Measurements from ENCODE around the gene SLC38A3.
A peak's percentile ranks its signal among the peaks of the same experiment; 100 is the strongest.
"Not testable (repeated sequence)": the region's sequence is repeated elsewhere in the genome, so short reads cannot be mapped to it uniquely, and the experiment has no call there.

SLC38A3 gene

GRCh38 chr3:50192689-50193141 lies 12.4 kb upstream of the SLC38A3 start:
- DNase-seq: peak; percentile 37

- DNase-seq: no peak
Observed at GRCh38 chr3:50193286-50193685, 11.8 kb upstream of the SLC38A3 start.

DNA sequence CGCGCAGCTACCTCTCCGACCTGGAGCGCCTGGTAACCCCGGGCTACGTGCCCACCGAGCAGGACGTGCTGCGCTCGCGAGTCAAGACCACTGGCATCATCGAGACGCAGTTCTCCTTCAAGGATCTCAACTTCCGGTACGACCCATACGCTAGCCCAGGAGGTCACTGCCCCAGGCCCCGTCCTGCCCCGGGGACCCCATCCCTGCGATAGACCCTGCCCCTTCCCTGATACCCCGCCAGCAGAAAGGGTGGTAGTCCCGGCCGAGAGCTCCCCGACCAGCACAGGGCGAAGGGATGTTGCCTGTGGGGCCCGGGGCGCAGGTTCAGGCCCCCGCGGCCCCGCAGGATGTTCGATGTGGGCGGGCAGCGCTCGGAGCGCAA lies 11.3 kb upstream of the SLC38A3 start:
- DNase-seq: no peak

DNA sequence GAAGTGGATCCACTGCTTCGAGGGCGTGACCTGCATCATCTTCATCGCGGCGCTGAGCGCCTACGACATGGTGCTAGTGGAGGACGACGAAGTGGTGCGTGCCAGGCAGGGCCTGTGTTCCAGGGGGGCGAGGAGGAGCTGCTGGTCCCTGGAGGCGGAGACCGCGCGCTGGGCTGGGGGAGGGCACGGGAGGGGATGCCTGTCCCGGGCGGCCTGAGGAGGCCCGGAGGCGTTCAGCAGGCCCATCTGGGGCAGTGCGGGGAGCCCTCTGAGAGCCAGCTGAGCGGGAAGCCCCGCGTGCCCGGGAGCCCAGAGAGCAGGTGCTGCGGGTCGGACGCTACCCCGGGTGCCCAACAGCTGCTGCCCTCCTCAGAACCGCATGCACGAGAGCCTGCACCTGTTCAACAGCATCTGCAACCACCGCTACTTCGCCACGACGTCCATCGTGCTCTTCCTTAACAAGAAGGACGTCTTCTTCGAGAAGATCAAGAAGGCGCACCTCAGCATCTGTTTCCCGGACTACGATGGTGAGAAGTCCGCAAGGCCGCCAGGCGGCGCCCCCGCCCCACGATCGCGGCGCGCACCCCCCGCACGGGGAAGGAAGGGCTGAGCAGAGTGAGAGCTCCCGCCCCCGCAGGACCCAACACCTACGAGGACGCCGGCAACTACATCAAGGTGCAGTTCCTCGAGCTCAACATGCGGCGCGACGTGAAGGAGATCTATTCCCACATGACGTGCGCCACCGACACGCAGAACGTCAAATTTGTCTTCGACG lies 10.8 kb upstream of the SLC38A3 start:
- peak; percentile 43 for DNase-seq

DNA sequence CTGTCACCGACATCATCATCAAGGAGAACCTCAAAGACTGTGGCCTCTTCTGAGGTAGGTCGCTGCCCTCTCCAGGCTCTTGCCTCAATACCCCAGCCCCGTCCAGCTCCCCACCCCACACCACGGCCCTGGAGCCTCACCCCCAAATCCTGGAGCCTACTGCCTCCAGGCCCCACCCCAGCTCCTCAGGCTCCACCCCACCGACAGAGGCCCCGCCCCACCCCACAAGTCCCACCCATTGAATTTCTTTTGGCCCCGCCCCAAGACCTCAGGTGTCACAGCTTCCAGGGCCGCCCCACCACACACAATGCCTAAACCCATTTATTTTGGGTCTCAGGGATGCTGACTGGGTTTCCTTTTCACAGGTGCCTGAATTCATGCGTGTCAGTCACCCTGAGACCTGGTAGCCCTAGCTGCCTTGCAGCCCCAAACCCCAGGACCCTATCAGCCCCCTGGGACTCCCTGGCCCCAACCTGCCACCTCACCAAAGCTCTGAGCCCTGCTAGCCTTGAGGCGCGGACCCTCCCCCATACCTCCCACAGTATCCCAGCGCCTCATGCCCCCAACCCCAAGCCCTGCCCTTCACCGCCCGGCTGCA lies 10.1 kb upstream of the SLC38A3 start:
- DNase-seq: no peak

DNA sequence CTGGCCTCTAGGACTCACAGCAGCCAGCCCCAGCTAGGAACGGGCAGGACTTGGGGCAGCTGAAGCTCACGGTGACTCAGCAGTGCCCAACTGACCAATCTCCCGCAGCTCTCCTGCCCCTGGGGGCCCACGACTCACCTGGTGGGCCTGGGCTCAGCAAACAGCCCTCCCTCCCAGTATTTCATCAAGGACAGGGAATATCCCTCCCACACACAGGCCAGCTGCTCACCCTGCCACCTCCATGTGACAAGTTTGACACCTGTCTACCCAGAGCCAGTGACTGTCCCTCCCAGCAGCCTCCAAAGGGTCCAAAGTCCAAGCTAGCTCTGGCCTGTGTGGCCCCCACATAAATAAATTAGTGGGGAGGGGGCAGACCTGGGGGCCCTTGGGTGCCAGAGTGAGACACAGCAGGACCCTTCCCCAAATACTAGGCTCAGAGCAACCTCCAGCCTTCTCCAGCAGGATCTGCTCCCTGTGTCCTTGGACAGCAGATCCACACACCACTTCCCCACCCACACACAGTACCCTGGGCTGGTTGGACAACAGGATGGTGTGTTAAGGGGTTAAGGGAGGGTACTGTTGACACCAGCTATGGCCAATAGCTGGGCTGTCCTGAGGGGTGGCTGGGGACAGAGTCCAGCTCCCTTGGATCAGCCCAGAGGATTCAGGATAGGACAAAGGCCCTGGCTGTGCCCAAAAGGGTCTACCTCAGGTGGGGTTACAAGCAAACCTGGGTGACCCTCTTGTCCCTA lies 9.4 kb upstream of the SLC38A3 start:
- DNase-seq: no peak

DNA sequence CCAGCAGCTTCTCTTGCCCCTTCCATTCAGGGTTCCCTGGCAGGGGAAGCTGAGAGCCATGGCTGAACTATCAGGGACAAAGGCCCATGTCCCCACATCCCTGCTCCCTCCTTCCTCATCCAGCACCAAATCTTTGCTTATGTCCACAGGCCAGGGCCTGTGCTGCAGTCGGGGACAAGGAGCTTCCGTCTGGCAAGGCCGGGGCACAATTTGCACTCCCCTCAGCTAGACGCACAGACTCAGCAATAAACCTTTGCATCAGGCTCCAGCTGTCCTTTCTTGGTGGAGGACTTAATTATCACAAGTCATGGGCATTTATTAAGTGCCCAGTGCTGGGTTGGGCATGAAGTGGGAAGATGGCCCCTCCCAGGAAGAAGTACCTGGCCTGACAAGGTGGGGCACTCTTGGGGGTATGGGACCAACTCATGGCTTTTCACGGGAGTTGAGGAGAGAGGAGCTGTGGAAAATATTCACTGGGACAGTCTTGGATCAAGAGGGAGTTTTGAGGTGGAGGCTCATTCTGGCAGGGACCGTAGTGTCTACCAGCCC lies 8.7 kb upstream of the SLC38A3 start:
- no peak for DNase-seq

DNA sequence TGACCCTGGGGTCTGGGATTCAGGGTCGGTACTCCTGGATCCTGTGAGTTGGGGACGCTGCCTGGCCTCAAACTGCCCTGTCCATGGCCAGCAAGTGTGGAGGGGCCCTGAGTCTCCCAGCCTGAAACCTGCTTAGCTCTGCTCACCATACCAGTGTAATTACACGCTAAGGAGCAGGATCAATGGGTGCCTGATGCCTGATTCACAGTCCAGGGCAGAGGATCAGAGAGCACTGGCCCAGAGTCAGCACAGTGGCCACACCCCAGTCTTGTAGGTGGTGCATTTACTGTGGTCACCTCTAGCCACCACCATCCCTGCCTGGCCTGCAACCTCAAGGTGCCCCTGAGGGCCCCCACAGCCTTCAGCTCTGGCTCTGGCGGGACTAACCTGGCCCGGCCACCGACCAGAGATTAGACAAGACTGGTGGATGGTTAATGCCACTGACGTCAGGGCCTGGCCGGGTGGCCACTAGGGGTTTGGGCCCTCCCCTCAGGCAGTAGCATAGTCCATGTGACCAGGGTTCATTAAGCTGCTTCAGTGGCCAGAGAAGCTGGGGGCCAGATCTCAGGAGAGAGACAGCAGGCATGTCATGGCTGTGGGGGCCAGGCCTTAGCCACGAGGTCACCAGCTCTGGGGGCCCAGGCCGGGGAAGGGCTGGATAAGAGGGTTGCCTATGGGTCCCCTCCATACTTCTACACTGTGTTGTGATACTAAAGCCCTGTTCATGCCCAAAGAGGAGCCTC lies 3.3 kb upstream of the SLC38A3 start:
- no peak for DNase-seq

GRCh38 chr3:50202353-50203112 lies 2.5 kb upstream of the SLC38A3 start:
- no peak for DNase-seq

DNA sequence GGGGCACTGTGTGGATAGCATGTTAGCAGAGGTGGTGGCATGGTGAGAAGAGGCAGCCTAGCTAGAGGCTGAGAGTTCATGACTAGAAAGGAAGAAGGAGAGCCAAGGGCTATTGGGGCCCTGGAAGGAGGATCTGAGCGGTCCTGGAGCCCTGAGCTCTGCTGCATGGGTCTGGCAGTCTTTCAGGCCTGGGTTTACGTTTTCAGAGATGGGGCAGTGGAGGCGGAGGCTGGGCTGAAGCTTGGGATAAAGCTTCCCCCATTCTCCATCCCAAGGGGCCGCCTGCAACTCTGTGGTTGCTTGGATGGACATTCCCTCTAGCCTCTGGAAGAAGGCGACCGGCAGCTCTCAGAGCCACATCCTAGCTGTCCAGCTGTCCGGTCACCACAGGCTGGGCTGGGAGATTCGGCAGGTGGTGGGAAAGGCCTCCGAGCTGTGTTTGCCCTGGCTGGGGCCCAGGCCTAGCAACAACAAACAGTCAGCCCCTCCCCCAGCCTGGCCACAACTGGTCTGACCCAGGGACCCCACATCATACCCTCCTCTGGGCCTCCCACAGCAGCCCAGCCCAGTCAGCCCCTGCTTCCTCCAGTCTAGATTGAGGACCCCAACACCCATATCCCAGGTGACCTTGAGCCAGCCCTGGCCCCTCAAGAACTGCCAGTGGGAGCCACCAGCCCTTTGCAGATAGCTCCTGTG lies 1.8 kb upstream of the SLC38A3 start:
- no peak for DNase-seq

DNA sequence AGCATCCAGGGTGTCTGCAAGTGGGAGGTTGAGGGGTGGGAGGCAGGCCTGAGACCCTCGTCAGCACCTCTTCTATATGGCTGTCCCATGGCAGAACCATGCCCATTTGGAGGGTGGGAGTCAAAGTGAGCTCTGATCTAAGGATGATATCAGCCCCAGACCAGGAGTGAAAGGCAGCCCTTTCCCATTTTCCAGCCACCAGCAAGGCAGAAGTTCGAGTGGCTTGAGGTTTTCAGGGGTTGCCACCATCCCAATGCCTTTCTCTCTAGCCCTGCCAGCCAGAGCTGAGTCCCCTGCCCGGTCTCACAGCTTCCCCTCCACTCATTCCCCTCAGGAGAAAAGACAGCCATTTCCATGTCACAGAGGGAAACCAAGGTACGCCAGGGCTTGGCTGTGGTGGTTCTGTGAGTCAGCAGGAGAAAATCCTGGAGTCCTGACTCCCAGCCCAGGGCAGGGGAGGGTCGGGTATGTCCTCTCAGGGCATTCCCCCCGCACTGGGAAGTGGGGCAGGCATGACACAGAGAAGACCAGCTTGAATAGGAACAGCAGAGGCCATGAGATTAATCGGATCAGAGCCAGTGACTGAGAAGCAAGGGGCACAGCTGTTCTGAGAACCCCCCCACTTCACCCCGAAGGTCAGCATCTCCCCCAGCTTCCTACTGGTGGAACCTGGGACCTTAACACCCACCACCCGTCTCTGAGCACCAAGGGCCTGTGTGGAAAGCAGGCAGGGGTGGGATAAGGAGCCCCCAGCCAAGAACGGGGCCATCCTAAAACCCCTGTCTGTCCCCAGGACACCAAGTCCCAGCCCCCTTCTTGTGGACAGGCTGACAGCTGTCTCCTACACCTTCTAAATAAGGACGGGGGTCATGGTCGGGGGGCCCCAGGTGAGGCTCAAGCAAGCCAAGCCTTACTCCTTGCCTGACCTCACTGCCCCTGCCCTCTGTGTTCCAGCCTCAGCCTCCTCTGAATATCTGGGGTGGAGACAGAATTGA lies 965 bp upstream of the SLC38A3 start:
- no peak for DNase-seq

DNA sequence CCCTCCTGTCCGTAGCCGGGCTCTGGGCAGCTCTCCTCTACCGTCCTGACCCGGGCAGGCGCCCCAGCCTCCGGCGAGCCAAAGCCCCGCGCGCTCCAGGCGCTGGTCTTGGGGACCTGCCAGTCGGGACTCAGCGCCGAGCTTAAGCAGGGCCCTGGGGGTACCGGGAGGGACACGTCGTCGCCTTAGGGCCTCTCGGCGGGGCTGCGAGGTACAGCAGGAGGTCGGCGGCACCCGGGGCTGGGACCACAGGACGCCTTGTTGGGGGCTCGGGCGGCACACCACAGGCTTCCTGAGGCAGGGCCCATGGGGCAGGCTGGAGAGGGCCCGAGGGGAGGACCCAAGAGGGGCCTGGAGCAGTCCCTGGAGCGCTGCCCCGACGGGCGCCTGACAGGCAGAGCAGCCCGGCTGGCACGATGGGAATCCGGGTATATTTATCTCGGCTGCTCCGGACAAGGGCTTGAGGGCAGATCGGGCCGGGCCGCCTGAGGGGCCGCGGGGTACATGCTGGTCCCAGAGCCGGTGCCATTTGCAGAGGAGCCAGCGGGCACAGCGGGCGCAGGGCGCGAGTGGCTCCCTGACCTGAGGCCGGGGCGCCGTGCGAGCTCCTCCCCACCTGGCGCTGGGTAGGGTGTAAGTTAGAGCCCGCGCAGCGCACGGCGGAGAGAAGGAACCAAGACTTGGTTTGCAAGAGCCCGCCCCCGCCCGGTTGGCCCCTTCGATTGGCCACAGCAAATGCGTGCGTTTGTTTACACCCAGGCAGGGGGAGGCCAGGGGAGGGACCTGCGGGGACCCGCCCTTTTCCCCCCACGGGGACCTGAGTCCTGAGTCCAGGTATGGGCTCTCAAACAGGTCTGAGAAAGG lies 574 bp downstream of the SLC38A3 start:
- no peak for DNase-seq

GRCh38 chr3:50207359-50208042 lies 2.4 kb downstream of the SLC38A3 start:
- DNase-seq: no peak

DNA sequence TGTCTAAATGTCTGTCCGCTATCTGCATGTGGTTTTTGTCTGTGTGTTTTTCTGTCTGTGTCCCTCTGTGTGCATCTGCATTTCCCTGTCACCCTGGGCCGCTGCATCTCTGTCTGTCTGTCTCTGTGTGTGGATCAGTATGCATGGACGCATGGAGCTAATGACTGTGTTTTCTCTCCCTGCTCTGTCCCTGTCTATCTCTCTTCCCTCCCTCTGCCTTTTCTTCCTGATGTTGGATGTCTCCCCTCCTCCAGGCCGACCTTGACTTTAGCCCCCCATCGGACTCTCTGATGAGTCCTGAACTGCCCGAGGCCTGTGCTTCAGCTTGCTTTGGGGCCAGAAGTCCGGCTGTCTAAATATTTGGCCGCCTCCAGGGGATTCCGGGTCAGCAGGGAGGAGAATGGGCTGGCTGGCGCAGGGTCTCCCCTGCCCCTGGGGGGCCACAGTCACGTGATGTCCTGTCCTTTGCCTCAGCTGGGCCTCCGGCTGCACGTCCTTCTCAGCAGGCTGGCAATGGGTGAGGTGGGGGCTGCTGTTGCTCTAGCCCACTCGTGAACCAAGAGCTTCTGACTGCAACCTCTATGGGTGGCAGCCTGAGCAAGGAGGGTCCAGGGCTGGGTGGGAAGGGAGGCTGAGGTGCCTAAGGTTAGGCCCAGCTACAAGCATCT lies 3.7 kb downstream of the SLC38A3 start:
- no peak for DNase-seq

DNA sequence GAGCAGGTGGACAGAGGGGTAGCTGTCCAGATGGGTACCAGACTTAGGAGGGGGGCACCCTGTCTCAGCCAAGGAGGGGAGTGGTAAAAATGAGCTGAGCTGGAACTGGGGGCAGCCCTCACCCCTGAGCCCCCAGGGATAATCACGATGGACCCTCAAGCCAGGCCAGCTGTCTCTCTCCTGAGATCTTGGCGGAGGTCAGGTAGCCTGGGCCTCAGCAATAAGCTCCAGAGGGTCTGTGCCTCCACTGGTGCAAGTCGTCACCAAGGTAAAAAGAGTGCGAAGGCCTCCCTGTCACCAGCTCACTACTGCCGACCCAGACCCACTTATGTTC lies 5.1 kb downstream of the SLC38A3 start:
- DNase-seq: no peak

DNA sequence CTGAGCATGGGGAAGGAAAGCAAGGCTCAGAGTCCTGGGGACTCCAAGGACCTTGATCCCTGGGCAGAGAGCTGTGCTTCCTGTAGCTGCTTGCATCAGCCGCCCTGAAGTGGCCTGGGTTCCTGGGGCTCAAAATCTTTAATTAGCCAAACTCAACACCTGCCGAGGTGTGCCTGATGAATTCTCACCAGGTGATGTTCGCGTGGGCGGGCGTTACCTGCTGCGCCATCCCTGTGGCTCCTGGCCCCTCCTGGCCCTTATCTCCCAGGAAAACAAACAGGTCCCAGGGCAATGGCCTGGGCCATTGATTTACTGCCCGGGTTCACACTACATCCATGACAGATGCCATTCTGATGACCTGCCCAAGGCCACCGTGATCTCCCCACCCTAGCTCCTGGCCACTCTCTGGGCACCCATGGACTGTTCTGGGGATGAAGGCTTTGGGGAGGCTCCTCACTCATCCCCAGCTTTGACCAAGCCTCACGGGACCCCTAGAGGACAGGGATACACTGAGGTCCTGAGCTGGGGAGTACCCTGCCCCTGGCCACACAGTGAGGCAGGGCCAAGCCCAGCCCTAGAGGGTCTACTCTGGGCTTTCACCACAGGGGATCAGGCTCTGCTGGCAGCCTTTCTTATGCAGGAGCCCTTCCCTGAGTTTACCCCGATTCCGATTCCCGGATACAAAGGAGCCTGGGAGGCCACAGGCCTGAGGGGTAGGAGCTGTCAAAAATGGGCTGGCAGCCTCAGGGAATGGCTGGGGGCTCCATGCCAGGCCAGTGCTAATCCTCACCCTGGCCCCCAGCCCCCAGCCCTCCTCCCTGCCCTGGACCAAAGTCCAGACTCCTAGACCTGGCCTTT lies 5.7 kb downstream of the SLC38A3 start:
- DNase-seq: no peak

DNA sequence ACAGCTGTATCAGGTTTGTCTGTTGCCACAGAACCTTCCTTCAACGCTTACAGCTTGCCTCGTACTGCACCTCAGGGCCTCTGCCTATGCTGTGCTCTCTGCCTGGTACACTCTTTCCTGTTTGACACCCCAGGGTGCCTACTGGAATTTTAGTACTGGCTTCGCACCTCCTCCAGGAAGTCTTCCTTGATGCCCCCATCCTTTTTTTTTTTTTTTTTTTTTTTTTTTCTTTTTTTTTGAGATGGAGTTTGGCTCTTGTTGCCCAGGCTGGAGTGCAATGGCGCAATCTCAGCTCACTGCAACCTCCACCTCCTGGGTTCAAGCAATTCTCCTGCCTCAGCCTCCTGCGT lies 6.3 kb downstream of the SLC38A3 start:
- DNase-seq: not testable (repeated sequence)

Measured in fibroblast of skin of abdomen (primary cell).